ENCODE measurements around the gene UBR3. TPM values are rescaled to one million over a fixed set of nuclear protein-coding genes. Genes with fewer than 3 reads are reported as not detected.

UBR3 gene
- total and polyA plus RNA-seq, 5 donors from 2014 or later: 8.1 to 45.1 (median 9.6) TPM

DNA sequence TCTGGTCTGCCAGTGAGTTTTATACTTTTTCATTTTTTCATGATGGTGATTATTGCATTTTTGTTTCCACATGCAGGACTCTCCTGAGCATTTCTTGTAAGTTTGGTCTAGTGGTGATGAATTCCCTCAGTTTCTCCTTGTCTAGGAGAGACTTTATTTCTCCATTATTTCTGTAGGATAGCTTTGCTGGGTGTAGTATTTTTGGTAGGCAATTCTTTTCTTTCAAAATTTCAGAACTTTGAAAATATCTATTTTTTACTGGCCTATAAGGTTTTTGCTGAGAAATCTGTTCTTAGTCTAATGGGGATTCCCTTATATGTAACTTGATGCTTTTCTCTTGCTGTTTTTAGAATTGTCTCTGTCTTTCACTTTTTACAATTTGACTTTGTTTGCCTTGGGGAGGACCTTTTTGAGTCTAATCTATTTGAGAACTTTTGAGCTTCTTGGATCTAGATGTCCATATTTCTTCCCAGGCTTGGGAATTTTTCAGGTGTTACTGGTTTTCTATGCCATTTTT is 149.1 kb downstream of the UBR3 start:
- Mint-ChIP-seq H3K9me3 (peaks cover 0 to 35% (median 19%) of the 10 kb centered on the region in 7 donors), H3K27ac (no peak overlapping the region), H3K36me3 (peaks cover 57% of the 10 kb centered on the region), H3K4me3 (no peak overlapping the region), H3K4me1 (peaks cover 5 to 22% (median 19%) of the 10 kb centered on the region in 4 donors), H3K27me3 (no peaks in the 10 kb centered on the region)
- no peaks in the 10 kb centered on the region for H3K27me3 ChIP-seq (ENCODE audit: control insufficient read depth, insufficient read depth, low read length)
- H3K4me1 ChIP-seq (ENCODE audit: control insufficient read depth, insufficient read depth, low read length, poor library complexity, severe bottlenecking): no peaks in the 10 kb centered on the region
- peaks cover 16 to 24% of the 10 kb centered on the region in 2 experiments for H3K9me3 ChIP-seq (ENCODE audit: control insufficient read depth in 2 of 2, low read length in 2 of 2)
- H3K36me3 ChIP-seq (ENCODE audit: control insufficient read depth, insufficient read depth, low read length): peaks cover 17% of the 10 kb centered on the region
- no peak overlapping the region for H3K27ac ChIP-seq (ENCODE audit: insufficient read depth, low read length, poor library complexity, severe bottlenecking)
- H3K4me3 ChIP-seq (ENCODE audit: low read depth, low read length): no peak overlapping the region
- ATAC-seq (ENCODE audit: low read depth in 2 of 2) (no peak), DNase-seq (no peak)

DNA sequence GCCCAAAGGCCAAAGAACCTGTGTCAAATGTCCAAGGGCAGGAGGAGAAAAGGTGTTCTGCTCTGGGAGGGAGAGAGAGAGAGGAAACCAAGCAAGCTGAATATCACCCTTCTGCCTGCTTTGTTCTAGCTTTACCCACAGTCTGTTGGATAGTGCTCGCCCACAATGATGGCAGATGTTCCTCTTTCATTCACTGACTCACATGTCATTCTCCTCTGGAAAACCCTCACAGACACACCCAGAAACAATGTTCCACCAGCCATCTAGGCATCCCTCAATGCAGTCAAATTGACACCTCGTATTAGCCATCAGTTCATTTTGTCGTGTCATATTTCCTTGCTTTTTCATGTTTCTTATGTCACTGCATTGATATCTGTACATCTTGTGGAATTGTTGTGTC is 150.3 kb downstream of the UBR3 start:
- Histone ChIP-seq H3K4me1 (ENCODE audit: control insufficient read depth, insufficient read depth, low read length, poor library complexity, severe bottlenecking) (no peaks in the 10 kb centered on the region), H3K27ac (ENCODE audit: insufficient read depth, low read length, poor library complexity, severe bottlenecking) (no peak overlapping the region), H3K36me3 (ENCODE audit: control insufficient read depth, insufficient read depth, low read length) (peaks cover 17% of the 10 kb centered on the region), H3K27me3 (ENCODE audit: control insufficient read depth, insufficient read depth, low read length) (no peaks in the 10 kb centered on the region), H3K4me3 (ENCODE audit: low read depth, low read length) (no peak overlapping the region), H3K9me3 (ENCODE audit: control insufficient read depth in 2 of 2, low read length in 2 of 2) (peaks cover 16 to 24% of the 10 kb centered on the region in 2 experiments)
- peaks cover 5 to 22% (median 19%) of the 10 kb centered on the region in 4 donors for H3K4me1 Mint-ChIP-seq
- no peak overlapping the region for H3K27ac Mint-ChIP-seq
- DNase-seq (no peak), ATAC-seq (ENCODE audit: low read depth in 2 of 2) (no peak)
- H3K9me3 Mint-ChIP-seq: peaks cover 0 to 35% (median 19%) of the 10 kb centered on the region in 7 donors
- H3K4me3 Mint-ChIP-seq: no peak overlapping the region
- H3K36me3 Mint-ChIP-seq: peaks cover 50% of the 10 kb centered on the region
- H3K27me3 Mint-ChIP-seq: no peaks in the 10 kb centered on the region

DNA sequence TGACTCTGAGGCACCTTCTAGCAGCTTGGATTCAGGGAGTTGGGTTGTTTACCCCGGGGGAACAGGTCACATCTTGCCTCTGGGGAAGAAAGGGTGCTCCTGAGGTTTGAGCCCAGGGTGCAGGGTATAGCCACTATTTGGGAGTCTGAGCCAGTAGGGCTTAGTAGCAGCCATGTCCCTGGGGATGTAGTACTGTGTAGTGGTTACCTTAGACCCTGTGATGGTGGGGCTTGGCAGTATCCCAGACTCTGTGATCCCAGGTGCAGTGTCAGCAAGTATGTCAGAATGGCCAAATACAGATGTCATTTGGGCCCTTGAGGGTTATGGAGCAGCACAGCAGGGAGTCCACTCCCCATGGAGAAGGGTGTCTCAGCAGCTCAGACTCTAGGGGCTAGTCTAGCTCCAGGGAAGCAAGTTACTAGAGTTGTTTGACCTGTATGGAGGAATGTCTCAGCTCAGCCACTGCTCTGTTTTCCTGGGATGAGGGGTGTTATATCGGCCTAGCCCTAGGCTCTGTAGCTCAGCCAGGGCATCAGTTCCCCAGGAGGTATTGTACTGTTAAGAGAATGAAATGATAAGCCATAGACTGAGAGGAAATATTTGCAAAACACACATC is 151.3 kb downstream of the UBR3 start:
- Histone ChIP-seq H3K36me3 (ENCODE audit: control insufficient read depth, insufficient read depth, low read length) (peaks cover 17% of the 10 kb centered on the region), H3K27ac (ENCODE audit: insufficient read depth, low read length, poor library complexity, severe bottlenecking) (no peak overlapping the region), H3K27me3 (ENCODE audit: control insufficient read depth, insufficient read depth, low read length) (no peaks in the 10 kb centered on the region), H3K4me3 (ENCODE audit: low read depth, low read length) (no peak overlapping the region), H3K9me3 (ENCODE audit: control insufficient read depth in 2 of 2, low read length in 2 of 2) (peaks cover 16 to 24% of the 10 kb centered on the region in 2 experiments), H3K4me1 (ENCODE audit: control insufficient read depth, insufficient read depth, low read length, poor library complexity, severe bottlenecking) (no peaks in the 10 kb centered on the region)
- peaks cover 9 to 25% (median 19%) of the 10 kb centered on the region in 4 donors for H3K4me1 Mint-ChIP-seq
- no peaks in the 10 kb centered on the region for H3K27me3 Mint-ChIP-seq
- DNase-seq (no peak), ATAC-seq (ENCODE audit: low read depth in 2 of 2) (no peak)
- peaks cover 53% of the 10 kb centered on the region for H3K36me3 Mint-ChIP-seq
- H3K4me3 Mint-ChIP-seq: no peak overlapping the region
- no peak overlapping the region for H3K27ac Mint-ChIP-seq
- peaks cover 0 to 35% (median 19%) of the 10 kb centered on the region in 7 donors for H3K9me3 Mint-ChIP-seq

DNA sequence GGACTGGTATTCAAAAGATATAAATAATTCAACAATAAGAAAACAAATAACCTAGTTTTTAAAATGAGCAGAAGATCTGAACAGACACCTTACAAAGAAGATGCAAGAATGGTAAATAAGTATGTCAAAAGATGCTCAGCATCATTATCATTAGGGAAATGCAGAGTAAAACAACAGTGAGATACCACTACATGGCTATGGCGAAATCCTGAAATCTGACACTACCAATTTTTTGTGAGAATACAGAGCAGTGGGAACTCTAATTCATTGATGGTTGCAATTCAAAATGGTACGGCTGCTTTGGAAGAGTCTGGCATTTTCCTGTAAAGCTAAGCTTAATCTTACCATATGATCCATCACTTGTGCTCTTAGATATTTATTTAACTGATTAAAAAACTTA is 151.8 kb downstream of the UBR3 start:
- peaks cover 9 to 22% (median 18%) of the 10 kb centered on the region in 4 donors for H3K4me1 Mint-ChIP-seq
- no peak for DNase-seq
- Histone ChIP-seq H3K4me3 (ENCODE audit: low read depth, low read length) (no peak overlapping the region), H3K36me3 (ENCODE audit: control insufficient read depth, insufficient read depth, low read length) (peaks cover 17% of the 10 kb centered on the region), H3K4me1 (ENCODE audit: control insufficient read depth, insufficient read depth, low read length, poor library complexity, severe bottlenecking) (no peaks in the 10 kb centered on the region), H3K27ac (ENCODE audit: insufficient read depth, low read length, poor library complexity, severe bottlenecking) (no peak overlapping the region), H3K27me3 (ENCODE audit: control insufficient read depth, insufficient read depth, low read length) (no peaks in the 10 kb centered on the region), H3K9me3 (ENCODE audit: control insufficient read depth in 2 of 2, low read length in 2 of 2) (peaks cover 16 to 24% of the 10 kb centered on the region in 2 experiments)
- H3K36me3 Mint-ChIP-seq: peaks cover 48% of the 10 kb centered on the region
- no peak overlapping the region for H3K27ac Mint-ChIP-seq
- H3K27me3 Mint-ChIP-seq: no peaks in the 10 kb centered on the region
- H3K9me3 Mint-ChIP-seq: peaks cover 0 to 32% (median 16%) of the 10 kb centered on the region in 7 donors
- H3K4me3 Mint-ChIP-seq: no peak overlapping the region
- no peak for ATAC-seq (ENCODE audit: low read depth in 2 of 2)

DNA sequence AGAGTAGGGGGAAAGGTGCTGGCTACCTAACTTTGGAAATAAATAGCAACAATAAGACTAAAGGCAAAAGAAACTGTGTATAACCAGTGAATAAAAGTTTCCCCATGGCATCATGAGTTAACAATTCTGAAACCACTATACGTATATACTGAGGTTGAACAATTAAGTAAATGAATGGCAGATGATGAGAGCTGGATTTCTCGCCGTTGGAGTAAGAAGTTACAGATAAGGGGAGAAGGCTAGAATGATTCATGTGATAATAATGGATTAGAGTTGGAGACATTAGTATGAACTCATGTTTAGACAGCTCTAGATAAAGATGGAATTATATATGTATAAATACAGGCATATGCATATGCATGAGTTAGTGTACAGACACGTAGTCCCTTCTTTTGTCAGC is 152.7 kb downstream of the UBR3 start:
- no peak overlapping the region for H3K4me3 ChIP-seq (ENCODE audit: low read depth, low read length)
- no peak for DNase-seq
- Mint-ChIP-seq H3K36me3 (peaks cover 38% of the 10 kb centered on the region), H3K4me1 (peaks cover 9 to 21% (median 18%) of the 10 kb centered on the region in 4 donors), H3K4me3 (no peak overlapping the region), H3K27me3 (no peaks in the 10 kb centered on the region), H3K9me3 (peaks cover 0 to 22% (median 16%) of the 10 kb centered on the region in 7 donors), H3K27ac (no peak overlapping the region)
- ATAC-seq (ENCODE audit: low read depth in 2 of 2): no peak
- H3K36me3 ChIP-seq (ENCODE audit: control insufficient read depth, insufficient read depth, low read length): peaks cover 17% of the 10 kb centered on the region
- peaks cover 16 to 17% of the 10 kb centered on the region in 2 experiments for H3K9me3 ChIP-seq (ENCODE audit: control insufficient read depth in 2 of 2, low read length in 2 of 2)
- H3K27me3 ChIP-seq (ENCODE audit: control insufficient read depth, insufficient read depth, low read length): no peaks in the 10 kb centered on the region
- H3K27ac ChIP-seq (ENCODE audit: insufficient read depth, low read length, poor library complexity, severe bottlenecking): no peak overlapping the region
- H3K4me1 ChIP-seq (ENCODE audit: control insufficient read depth, insufficient read depth, low read length, poor library complexity, severe bottlenecking): no peaks in the 10 kb centered on the region

DNA sequence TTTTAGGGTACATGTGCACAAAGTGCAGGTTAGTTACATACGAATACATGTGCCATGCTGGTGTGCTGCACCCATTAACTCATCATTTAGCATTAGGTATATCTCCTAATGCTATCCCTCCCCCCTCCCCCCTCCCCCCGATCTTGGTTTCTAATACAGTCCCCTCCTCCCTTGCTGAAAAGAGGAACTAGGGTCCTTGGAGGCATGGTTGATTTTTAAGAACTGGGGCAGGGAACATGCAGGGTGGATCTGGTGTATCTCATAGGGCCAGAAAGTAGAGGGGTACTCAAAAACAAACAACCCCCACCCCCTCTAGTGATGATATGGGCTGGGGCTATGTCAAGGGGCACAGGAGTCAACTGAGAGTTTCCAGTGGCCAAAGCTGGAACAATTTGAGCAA is 153.4 kb downstream of the UBR3 start:
- peaks cover 9 to 21% (median 15%) of the 10 kb centered on the region in 4 donors for H3K4me1 Mint-ChIP-seq
- Histone ChIP-seq H3K27me3 (ENCODE audit: control insufficient read depth, insufficient read depth, low read length) (no peaks in the 10 kb centered on the region), H3K9me3 (ENCODE audit: control insufficient read depth in 2 of 2, low read length in 2 of 2) (peaks cover 11% of the 10 kb centered on the region in 2 experiments), H3K4me3 (ENCODE audit: low read depth, low read length) (no peak overlapping the region), H3K4me1 (ENCODE audit: control insufficient read depth, insufficient read depth, low read length, poor library complexity, severe bottlenecking) (no peaks in the 10 kb centered on the region), H3K27ac (ENCODE audit: insufficient read depth, low read length, poor library complexity, severe bottlenecking) (no peak overlapping the region), H3K36me3 (ENCODE audit: control insufficient read depth, insufficient read depth, low read length) (peaks cover 17% of the 10 kb centered on the region)
- no peak overlapping the region for H3K4me3 Mint-ChIP-seq
- DNase-seq (no peak), ATAC-seq (ENCODE audit: low read depth in 2 of 2) (no peak)
- H3K9me3 Mint-ChIP-seq: peaks cover 0 to 16% (median 11%) of the 10 kb centered on the region in 7 donors
- peaks cover 32% of the 10 kb centered on the region for H3K36me3 Mint-ChIP-seq
- no peak overlapping the region for H3K27ac Mint-ChIP-seq
- no peaks in the 10 kb centered on the region for H3K27me3 Mint-ChIP-seq

DNA sequence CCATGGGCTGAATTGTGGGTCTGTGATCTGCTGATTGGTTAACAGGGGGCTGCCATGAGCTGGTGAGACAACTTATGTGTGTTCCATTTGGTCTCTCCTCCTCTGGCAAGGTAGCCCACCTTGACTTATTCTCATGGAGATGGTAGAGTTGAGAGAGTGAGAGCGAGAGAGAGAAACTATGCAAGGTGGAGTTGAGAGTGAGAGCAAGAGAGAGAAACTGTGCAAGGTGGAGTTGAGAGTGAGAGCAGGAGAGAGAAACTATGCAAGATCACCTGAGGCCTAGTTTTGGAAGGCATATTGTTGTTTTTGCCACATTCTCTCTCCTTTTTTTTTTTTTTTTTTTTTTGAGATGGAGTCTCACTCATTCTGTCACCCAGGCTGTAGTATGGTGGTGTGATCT is 155.7 kb downstream of the UBR3 start:
- Mint-ChIP-seq H3K9me3 (peaks cover 0 to 2% (median 0%) of the 10 kb centered on the region in 7 donors), H3K27me3 (no peaks in the 10 kb centered on the region), H3K4me3 (no peak overlapping the region), H3K27ac (peak overlapping the region in 2 of 3 donors; percentile 52 to 61), H3K36me3 (peaks cover 18% of the 10 kb centered on the region), H3K4me1 (peaks cover 6 to 19% (median 10%) of the 10 kb centered on the region in 4 donors)
- Histone ChIP-seq H3K4me3 (ENCODE audit: low read depth, low read length) (no peak overlapping the region), H3K4me1 (ENCODE audit: control insufficient read depth, insufficient read depth, low read length, poor library complexity, severe bottlenecking) (no peaks in the 10 kb centered on the region), H3K27me3 (ENCODE audit: control insufficient read depth, insufficient read depth, low read length) (no peaks in the 10 kb centered on the region), H3K36me3 (ENCODE audit: control insufficient read depth, insufficient read depth, low read length) (peaks cover 12% of the 10 kb centered on the region), H3K9me3 (ENCODE audit: control insufficient read depth in 2 of 2, low read length in 2 of 2) (no peaks in the 10 kb centered on the region), H3K27ac (ENCODE audit: insufficient read depth, low read length, poor library complexity, severe bottlenecking) (no peak overlapping the region)
- ATAC-seq (ENCODE audit: low read depth in 2 of 2) (no peak), DNase-seq (no peak)

DNA sequence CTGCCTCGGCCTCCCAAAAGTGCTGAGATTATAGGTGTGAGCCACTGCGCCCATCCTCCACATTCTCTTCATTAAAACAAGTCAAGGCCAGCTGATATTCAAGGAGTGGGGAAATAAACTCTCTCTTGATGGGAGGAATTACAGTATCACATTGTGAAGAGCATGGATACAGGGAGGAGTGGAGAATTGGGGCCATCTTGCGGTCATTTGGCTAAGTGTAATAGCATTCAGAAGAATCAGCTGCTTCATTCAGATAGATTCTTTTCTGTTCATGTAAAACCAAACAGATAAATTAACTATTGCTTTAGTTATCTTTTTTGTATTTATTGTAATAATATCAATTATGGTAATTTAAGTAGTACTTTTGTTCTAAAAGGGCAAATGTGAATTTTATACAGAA is 156.3 kb downstream of the UBR3 start:
- no peaks in the 10 kb centered on the region for H3K4me1 ChIP-seq (ENCODE audit: control insufficient read depth, insufficient read depth, low read length, poor library complexity, severe bottlenecking)
- no peak for ATAC-seq (ENCODE audit: low read depth in 2 of 2)
- peaks cover 6 to 14% (median 10%) of the 10 kb centered on the region in 4 donors for H3K4me1 Mint-ChIP-seq
- DNase-seq: no peak
- no peak overlapping the region for H3K27ac ChIP-seq (ENCODE audit: insufficient read depth, low read length, poor library complexity, severe bottlenecking)
- peak overlapping the region in 1 of 3 donors; percentile 61 for H3K27ac Mint-ChIP-seq
- no peak overlapping the region for H3K4me3 Mint-ChIP-seq
- no peaks in the 10 kb centered on the region for H3K27me3 ChIP-seq (ENCODE audit: control insufficient read depth, insufficient read depth, low read length)
- H3K36me3 Mint-ChIP-seq: peaks cover 14% of the 10 kb centered on the region
- H3K27me3 Mint-ChIP-seq: no peaks in the 10 kb centered on the region
- peaks cover 0 to 2% (median 0%) of the 10 kb centered on the region in 7 donors for H3K9me3 Mint-ChIP-seq
- peaks cover 18% of the 10 kb centered on the region for H3K36me3 ChIP-seq (ENCODE audit: control insufficient read depth, insufficient read depth, low read length)
- no peak overlapping the region for H3K4me3 ChIP-seq (ENCODE audit: low read depth, low read length)
- H3K9me3 ChIP-seq (ENCODE audit: control insufficient read depth in 2 of 2, low read length in 2 of 2): no peaks in the 10 kb centered on the region

Measured in CD4-positive, CD25-positive, alpha-beta regulatory T cell (primary cell).